ENCODE data around the gene BMX. TPM values are rescaled to one million over a fixed set of nuclear protein-coding genes. Genes with fewer than 3 reads are reported as not detected.
A peak's percentile ranks its signal among the peaks of the same experiment; 100 is the strongest.

Gene BMX
- total and polyA plus RNA-seq, 2 donors (not counting 1 experiment from before 2014, with no cell fraction given): not detected

- Histone ChIP-seq H2AFZ (ENCODE audit: low read length) (no peak overlapping the region), H3K9ac (ENCODE audit: insufficient read depth, low read length) (no peak overlapping the region), H4K20me1 (ENCODE audit: control insufficient read depth, extremely low read depth, insufficient read depth, low read length) (no peaks in the 10 kb centered on the region), H3K79me2 (ENCODE audit: control insufficient read depth, insufficient read depth, low read length) (no peaks in the 10 kb centered on the region), H3K27me3 (ENCODE audit: control insufficient read depth, insufficient read depth, low read length) (no peaks in the 10 kb centered on the region), H3K4me1 (ENCODE audit: control insufficient read depth, extremely low read depth, insufficient read depth, low read length) (no peaks in the 10 kb centered on the region), H3K36me3 (ENCODE audit: control insufficient read depth, insufficient read depth, low read length) (no peaks in the 10 kb centered on the region), H3K4me3 (replicated peaks in 1 of 4; ENCODE audit: control extremely low read depth in 1 of 4, insufficient read depth in 1 of 4, low read depth in 3 of 4, low read length in 4 of 4) (no peak overlapping the region), H3K27ac (ENCODE audit: insufficient read depth, low read length) (no peak overlapping the region), H3K9me3 (ENCODE audit: control insufficient read depth, insufficient read depth, low read depth, low read length) (no peaks in the 10 kb centered on the region), H3K4me2 (ENCODE audit: extremely low read depth, insufficient read depth, low read length) (no peak overlapping the region)
- TF ChIP-seq CTCF (conservative IDR thresholded peaks at IDR 0.05 in 1 of 2, IDR thresholded peaks at IDR 0.05 in 1 of 2; ENCODE audit: low read depth in 1 of 2, low read length in 2 of 2) (peak in 1 of 2 donors; percentile 8), EZH2 (IDR thresholded peaks at IDR 0.05; ENCODE audit: low read length, missing control alignments) (no peak)
- no peak for DNase-seq (ENCODE audit: low read depth in 2 of 2)
Measured at GRCh38 chrX:15566244-15566643, 65.6 kb downstream of the BMX start.

- Histone ChIP-seq H3K4me2 (ENCODE audit: extremely low read depth, insufficient read depth, low read length) (no peak overlapping the region), H3K9me3 (ENCODE audit: control insufficient read depth, insufficient read depth, low read depth, low read length) (no peaks in the 10 kb centered on the region), H3K4me1 (ENCODE audit: control insufficient read depth, extremely low read depth, insufficient read depth, low read length) (no peaks in the 10 kb centered on the region), H3K36me3 (ENCODE audit: control insufficient read depth, insufficient read depth, low read length) (no peaks in the 10 kb centered on the region), H2AFZ (ENCODE audit: low read length) (no peak overlapping the region), H3K27me3 (ENCODE audit: control insufficient read depth, insufficient read depth, low read length) (no peaks in the 10 kb centered on the region), H3K79me2 (ENCODE audit: control insufficient read depth, insufficient read depth, low read length) (no peaks in the 10 kb centered on the region), H3K9ac (ENCODE audit: insufficient read depth, low read length) (no peak overlapping the region), H3K4me3 (replicated peaks in 1 of 4; ENCODE audit: control extremely low read depth in 1 of 4, insufficient read depth in 1 of 4, low read depth in 3 of 4, low read length in 4 of 4) (no peak overlapping the region), H3K27ac (ENCODE audit: insufficient read depth, low read length) (no peak overlapping the region), H4K20me1 (ENCODE audit: control insufficient read depth, extremely low read depth, insufficient read depth, low read length) (no peaks in the 10 kb centered on the region)
- DNase-seq (ENCODE audit: low read depth in 2 of 2): no peak
- TF ChIP-seq EZH2 (IDR thresholded peaks at IDR 0.05; ENCODE audit: low read length, missing control alignments) (no peak), CTCF (conservative IDR thresholded peaks at IDR 0.05 in 1 of 2, IDR thresholded peaks at IDR 0.05 in 1 of 2; ENCODE audit: low read depth in 1 of 2, low read length in 2 of 2) (no peak)
Measured at GRCh38 chrX:15567267-15567666, 66.7 kb downstream of the BMX start.

- no peaks in the 10 kb centered on the region for H4K20me1 ChIP-seq (ENCODE audit: control insufficient read depth, extremely low read depth, insufficient read depth, low read length)
- no peak overlapping the region for H3K27ac ChIP-seq (ENCODE audit: insufficient read depth, low read length)
- H3K27me3 ChIP-seq (ENCODE audit: control insufficient read depth, insufficient read depth, low read length): no peaks in the 10 kb centered on the region
- H3K4me3 ChIP-seq (replicated peaks in 1 of 4; ENCODE audit: control extremely low read depth in 1 of 4, insufficient read depth in 1 of 4, low read depth in 3 of 4, low read length in 4 of 4): no peak overlapping the region
- H3K36me3 ChIP-seq (ENCODE audit: control insufficient read depth, insufficient read depth, low read length): no peaks in the 10 kb centered on the region
- no peak overlapping the region for H3K4me2 ChIP-seq (ENCODE audit: extremely low read depth, insufficient read depth, low read length)
- H2AFZ ChIP-seq (ENCODE audit: low read length): no peak overlapping the region
- DNase-seq (ENCODE audit: low read depth in 2 of 2): peak in 1 of 2 donors; percentile 9
- peak in 1 of 2 donors; percentile 33 for TF ChIP-seq CTCF (conservative IDR thresholded peaks at IDR 0.05 in 1 of 2, IDR thresholded peaks at IDR 0.05 in 1 of 2; ENCODE audit: low read depth in 1 of 2, low read length in 2 of 2)
- TF ChIP-seq EZH2 (IDR thresholded peaks at IDR 0.05; ENCODE audit: low read length, missing control alignments): no peak
- no peaks in the 10 kb centered on the region for H3K79me2 ChIP-seq (ENCODE audit: control insufficient read depth, insufficient read depth, low read length)
- H3K9ac ChIP-seq (ENCODE audit: insufficient read depth, low read length): no peak overlapping the region
- no peaks in the 10 kb centered on the region for H3K9me3 ChIP-seq (ENCODE audit: control insufficient read depth, insufficient read depth, low read depth, low read length)
- no peaks in the 10 kb centered on the region for H3K4me1 ChIP-seq (ENCODE audit: control insufficient read depth, extremely low read depth, insufficient read depth, low read length)
Measured at GRCh38 chrX:15567886-15568616, 67.4 kb downstream of the BMX start.
